GM19372 (cell line): ENCODE measurements around the gene ACTR3.
"Not testable (repeated sequence)": the region's sequence is repeated elsewhere in the genome, so short reads cannot be mapped to it uniquely, and the experiment has no call there.

Experiments
- ATAC-seq: cut with Tn5 transposase; IDR thresholded peaks from one replicate; pipeline ENCODE4 v1.9.1; 2021; ENCODE audit warnings: mild to moderate bottlenecking, low read depth, moderate library complexity; ENCODE audit not compliant: unreplicated experiment

The ACTR3 gene

GRCh38 chr2:113899166-113899565, 9.3 kb downstream of the ACTR3 start:
- ATAC-seq = no peak

- ATAC-seq = no peak
Observed at GRCh38 chr2:113901943-113902342, 12.1 kb downstream of the ACTR3 start.

GRCh38 chr2:113905886-113906285, 16.0 kb downstream of the ACTR3 start:
- ATAC-seq = no peak

GRCh38 chr2:113906647-113907046, 16.8 kb downstream of the ACTR3 start:
- ATAC-seq = no peak

GRCh38 chr2:113907297-113907696, 17.4 kb downstream of the ACTR3 start:
- no peak for ATAC-seq

GRCh38 chr2:113910110-113910717, 20.3 kb downstream of the ACTR3 start:
- no peak for ATAC-seq

GRCh38 chr2:113910967-113911678, 21.2 kb downstream of the ACTR3 start:
- no peak for ATAC-seq

GRCh38 chr2:113915082-113915819, 25.4 kb downstream of the ACTR3 start:
- no peak for ATAC-seq

- ATAC-seq = no peak
Observed at GRCh38 chr2:113918229-113918628, 28.3 kb downstream of the ACTR3 start.

- no peak for ATAC-seq
Observed at GRCh38 chr2:113920996-113921395, 31.1 kb downstream of the ACTR3 start.

- no peak for ATAC-seq
Observed at GRCh38 chr2:113922335-113922734, 32.4 kb downstream of the ACTR3 start.

- no peak for ATAC-seq
Observed at GRCh38 chr2:113922784-113923183, 32.9 kb downstream of the ACTR3 start.

- ATAC-seq = no peak
Observed at GRCh38 chr2:113925884-113926283, 36.0 kb downstream of the ACTR3 start.

GRCh38 chr2:113926314-113926713, 36.4 kb downstream of the ACTR3 start:
- ATAC-seq = no peak

- ATAC-seq = no peak
Observed at GRCh38 chr2:113930448-113930847, 40.6 kb downstream of the ACTR3 start.

- no peak for ATAC-seq
Observed at GRCh38 chr2:113937501-113937900, 47.6 kb downstream of the ACTR3 start.

- no peak for ATAC-seq
Observed at GRCh38 chr2:113940891-113941290, 51.0 kb downstream of the ACTR3 start.

- ATAC-seq = not testable (repeated sequence)
Observed at GRCh38 chr2:113945784-113946183, 55.9 kb downstream of the ACTR3 start.

GRCh38 chr2:113950906-113951305, 61.0 kb downstream of the ACTR3 start:
- not testable (repeated sequence) for ATAC-seq

- ATAC-seq = no peak
Observed at GRCh38 chr2:113961000-113961399, 71.1 kb downstream of the ACTR3 start.

- no peak for ATAC-seq
Observed at GRCh38 chr2:113962692-113963480, 73.0 kb downstream of the ACTR3 start.
